ENCODE measurements around the gene YBX1. TPM values are rescaled to one million over a fixed set of nuclear protein-coding genes. Genes with fewer than 3 reads are reported as not detected.
"Not testable (repeated sequence)": the region's sequence is repeated elsewhere in the genome, so short reads cannot be mapped to it uniquely, and the experiment has no call there.

Gene YBX1
- total and polyA plus RNA-seq, 2 experiments from 2014 or later: 358 to 1,046 TPM

DNA sequence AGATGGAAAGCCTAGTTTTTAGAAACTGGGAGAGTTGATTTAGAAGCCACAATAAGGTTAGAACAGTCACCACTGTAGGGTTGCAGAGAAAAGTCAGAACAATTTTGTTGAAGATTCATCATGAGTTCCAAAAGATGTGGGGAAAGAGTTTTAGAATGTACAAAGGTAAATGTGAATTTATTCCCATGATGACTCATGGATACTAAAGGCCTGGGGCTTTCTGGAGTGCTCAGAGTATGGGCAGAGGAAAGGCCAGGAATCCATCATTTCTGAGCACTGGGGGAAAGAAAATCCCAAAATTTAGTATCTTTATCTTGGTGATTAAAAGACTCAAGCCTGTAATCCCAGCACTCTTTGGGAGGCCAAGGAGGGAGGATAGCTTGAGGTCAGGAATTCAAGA is 17.8 kb downstream of the YBX1 start:
- TF ChIP-seq, protein P1, sequence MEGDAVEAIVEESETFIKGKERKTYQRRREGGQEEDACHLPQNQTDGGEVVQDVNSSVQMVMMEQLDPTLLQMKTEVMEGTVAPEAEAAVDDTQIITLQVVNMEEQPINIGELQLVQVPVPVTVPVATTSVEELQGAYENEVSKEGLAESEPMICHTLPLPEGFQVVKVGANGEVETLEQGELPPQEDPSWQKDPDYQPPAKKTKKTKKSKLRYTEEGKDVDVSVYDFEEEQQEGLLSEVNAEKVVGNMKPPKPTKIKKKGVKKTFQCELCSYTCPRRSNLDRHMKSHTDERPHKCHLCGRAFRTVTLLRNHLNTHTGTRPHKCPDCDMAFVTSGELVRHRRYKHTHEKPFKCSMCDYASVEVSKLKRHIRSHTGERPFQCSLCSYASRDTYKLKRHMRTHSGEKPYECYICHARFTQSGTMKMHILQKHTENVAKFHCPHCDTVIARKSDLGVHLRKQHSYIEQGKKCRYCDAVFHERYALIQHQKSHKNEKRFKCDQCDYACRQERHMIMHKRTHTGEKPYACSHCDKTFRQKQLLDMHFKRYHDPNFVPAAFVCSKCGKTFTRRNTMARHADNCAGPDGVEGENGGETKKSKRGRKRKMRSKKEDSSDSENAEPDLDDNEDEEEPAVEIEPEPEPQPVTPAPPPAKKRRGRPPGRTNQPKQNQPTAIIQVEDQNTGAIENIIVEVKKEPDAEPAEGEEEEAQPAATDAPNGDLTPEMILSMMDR (IDR thresholded peaks at IDR 0.05; ENCODE audit: low read depth, low read length): no peak
- DNase-seq (ENCODE audit: low read depth in 1 of 2, low spot score in 1 of 2): no peak
- H3K9me3 ChIP-seq (ENCODE audit: low read depth): no peaks in the 10 kb centered on the region
- H3K4me3 ChIP-seq: no peak overlapping the region
- no peaks in the 10 kb centered on the region for H3K27me3 ChIP-seq
- no peak overlapping the region for H3K27ac ChIP-seq
- H3K36me3 ChIP-seq: peaks cover 89% of the 10 kb centered on the region
- H3K4me1 ChIP-seq (ENCODE audit: low read depth): no peaks in the 10 kb centered on the region

DNA sequence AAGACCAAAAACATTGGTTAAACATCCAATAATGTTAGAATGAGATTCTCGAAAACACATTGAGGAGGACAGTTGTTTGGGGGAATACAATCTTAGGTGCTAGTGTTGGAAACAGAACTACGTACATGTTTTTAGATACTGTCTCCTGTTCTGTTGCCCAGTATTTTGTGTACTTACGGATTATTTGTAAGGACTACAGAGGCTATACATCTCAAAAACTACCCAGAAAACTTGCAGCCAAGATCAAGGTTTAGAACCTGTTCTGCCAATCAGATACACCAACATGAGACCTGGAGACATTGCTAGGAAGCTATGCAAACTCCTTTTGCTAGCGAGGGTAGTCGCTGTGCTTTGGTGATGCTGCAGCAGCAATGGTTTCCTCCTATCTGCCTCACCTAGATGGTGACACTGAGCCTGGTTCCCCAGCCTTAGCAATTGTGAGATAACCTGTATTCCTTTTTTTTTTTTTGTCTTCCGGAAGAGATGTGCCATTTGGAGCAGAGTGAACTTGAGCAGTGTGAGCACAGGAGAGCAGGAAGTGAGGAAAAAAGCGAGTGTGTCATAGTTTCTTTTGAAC is 21.8 kb downstream of the YBX1 start:
- no peak overlapping the region for H3K4me3 ChIP-seq
- DNase-seq (ENCODE audit: low read depth in 1 of 2, low spot score in 1 of 2): no peak
- no peaks in the 10 kb centered on the region for H3K27me3 ChIP-seq
- TF ChIP-seq, protein P1 (IDR thresholded peaks at IDR 0.05; ENCODE audit: low read depth, low read length): no peak
- H3K36me3 ChIP-seq: peaks cover 54% of the 10 kb centered on the region
- H3K4me1 ChIP-seq (ENCODE audit: low read depth): no peaks in the 10 kb centered on the region
- H3K9me3 ChIP-seq (ENCODE audit: low read depth): no peaks in the 10 kb centered on the region
- no peak overlapping the region for H3K27ac ChIP-seq

DNA sequence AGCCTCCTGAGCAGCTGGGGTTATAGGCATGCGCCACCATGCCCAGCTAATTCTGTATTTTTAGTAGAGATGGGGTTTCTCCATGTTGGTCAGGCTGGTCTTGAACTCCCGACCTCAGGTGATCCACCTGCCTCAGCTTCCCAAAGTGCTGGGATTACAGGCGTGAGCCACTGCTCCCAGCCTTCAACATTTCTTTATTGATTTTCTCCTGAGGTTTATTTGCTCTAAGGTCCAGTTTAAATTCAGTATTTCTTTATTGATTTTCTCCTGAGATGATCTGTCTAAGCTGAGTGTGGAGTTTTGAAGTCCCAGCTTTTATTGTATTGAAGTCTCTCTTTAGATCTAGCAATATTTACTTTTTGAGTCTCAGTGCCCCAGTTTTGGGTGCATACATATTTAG is 30.6 kb downstream of the YBX1 start:
- H3K9me3 ChIP-seq (ENCODE audit: low read depth); H3K36me3 ChIP-seq; H3K4me1 ChIP-seq (ENCODE audit: low read depth); H3K27ac ChIP-seq; H3K27me3 ChIP-seq; DNase-seq (ENCODE audit: low read depth in 1 of 2, low spot score in 1 of 2); H3K4me3 ChIP-seq: not testable (repeated sequence)

DNA sequence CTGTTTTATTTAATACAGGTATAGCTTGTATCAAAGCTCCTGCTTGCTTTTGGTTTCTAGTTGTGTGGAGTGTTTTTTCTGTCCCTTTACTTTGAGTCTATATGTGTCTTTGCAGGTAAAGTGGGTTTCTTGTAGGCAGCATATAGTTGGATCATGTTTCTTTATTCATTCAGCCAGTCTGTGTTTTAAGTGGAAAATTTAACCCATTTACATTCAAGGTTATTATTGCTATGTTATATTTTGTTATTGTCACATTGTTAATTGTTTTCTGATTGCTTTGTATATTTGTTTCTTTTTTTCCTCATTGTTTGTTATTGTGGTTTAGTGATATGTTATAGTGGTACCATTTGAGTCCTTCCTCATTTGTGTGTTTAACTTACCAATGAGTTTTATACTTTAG is 31.1 kb downstream of the YBX1 start:
- TF ChIP-seq, protein P1 (IDR thresholded peaks at IDR 0.05; ENCODE audit: low read depth, low read length): no peak
- H3K9me3 ChIP-seq (ENCODE audit: low read depth): no peaks in the 10 kb centered on the region
- H3K4me3 ChIP-seq: no peak overlapping the region

DNA sequence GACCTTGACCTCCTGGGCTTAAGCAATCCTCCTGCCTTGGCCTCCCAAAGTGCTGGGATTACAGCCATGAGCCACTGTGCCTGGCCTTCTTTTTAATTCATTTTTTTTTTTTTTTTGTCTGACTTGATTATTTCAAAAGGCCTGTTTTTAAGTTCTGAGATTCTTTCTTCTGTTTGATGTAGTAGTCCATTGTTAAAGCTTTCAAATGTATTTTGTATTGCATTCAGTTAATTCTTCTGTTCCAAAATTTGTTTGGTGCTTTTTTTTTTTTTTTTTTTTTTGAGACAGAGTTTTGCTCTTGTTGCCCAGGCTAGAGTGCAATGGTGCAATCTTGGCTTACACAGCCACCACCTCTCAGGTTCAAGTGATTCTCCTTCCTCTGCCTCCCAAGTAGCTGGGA is 32.2 kb downstream of the YBX1 start:
- not testable (repeated sequence) for H3K9me3 ChIP-seq (ENCODE audit: low read depth); H3K4me1 ChIP-seq (ENCODE audit: low read depth); H3K36me3 ChIP-seq; DNase-seq (ENCODE audit: low read depth in 1 of 2, low spot score in 1 of 2); H3K27me3 ChIP-seq; H3K4me3 ChIP-seq; H3K27ac ChIP-seq

More for the DNA sequence above, 31.1 kb downstream of the YBX1 start:
- peaks cover 4% of the 10 kb centered on the region for H3K36me3 ChIP-seq
- no peak for DNase-seq (ENCODE audit: low read depth in 1 of 2, low spot score in 1 of 2)
- no peaks in the 10 kb centered on the region for H3K4me1 ChIP-seq (ENCODE audit: low read depth)
- H3K27ac ChIP-seq: no peak overlapping the region
- H3K27me3 ChIP-seq: no peaks in the 10 kb centered on the region

DNA sequence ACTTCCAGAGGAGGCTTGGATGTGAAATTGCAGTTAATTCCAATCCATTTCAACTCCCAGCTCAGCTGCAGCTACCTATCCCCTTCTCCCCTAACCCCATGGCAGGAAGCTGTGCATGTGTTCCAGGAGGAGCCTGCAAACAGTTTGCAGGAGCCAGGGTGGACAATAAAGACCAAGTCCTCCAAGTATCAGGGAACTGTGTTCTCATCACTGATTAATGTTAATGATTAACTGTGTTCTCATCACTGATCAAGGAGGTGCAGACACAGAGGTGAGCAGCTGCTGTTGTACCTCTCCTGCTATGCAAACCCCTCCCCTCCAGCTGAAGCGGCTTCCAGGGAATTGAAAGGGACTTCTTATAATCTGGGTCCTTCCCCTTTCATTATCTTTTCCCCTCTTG is 38.6 kb downstream of the YBX1 start:
- H3K4me1 ChIP-seq (ENCODE audit: low read depth): no peaks in the 10 kb centered on the region
- H3K36me3 ChIP-seq: no peaks in the 10 kb centered on the region
- H3K4me3 ChIP-seq: no peak overlapping the region
- no peak overlapping the region for H3K27ac ChIP-seq
- TF ChIP-seq, protein P1 (IDR thresholded peaks at IDR 0.05; ENCODE audit: low read depth, low read length): no peak
- no peak for DNase-seq (ENCODE audit: low read depth in 1 of 2, low spot score in 1 of 2)
- H3K9me3 ChIP-seq (ENCODE audit: low read depth): no peaks in the 10 kb centered on the region
- no peaks in the 10 kb centered on the region for H3K27me3 ChIP-seq

DNA sequence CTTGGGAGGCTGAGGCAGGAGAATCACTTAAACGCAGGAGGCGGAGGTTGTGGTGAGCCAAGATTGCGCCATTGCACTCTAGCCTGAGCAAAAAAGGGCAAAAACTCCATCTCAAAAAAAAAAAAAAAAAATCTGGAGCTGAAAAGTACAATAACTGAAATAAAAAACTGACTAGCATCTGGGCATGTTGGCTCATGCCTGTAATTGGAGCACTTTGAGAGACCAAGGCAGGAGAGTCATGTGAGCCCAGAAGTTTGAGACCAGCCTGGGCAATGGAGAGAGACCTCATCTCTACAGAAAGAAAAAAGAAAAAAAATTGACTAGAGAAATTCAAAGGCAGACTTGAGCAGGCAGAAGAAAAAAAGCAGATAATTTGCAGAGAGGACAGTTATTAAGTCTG is 39.7 kb downstream of the YBX1 start:
- no peak overlapping the region for H3K27ac ChIP-seq
- no peaks in the 10 kb centered on the region for H3K27me3 ChIP-seq
- no peak for DNase-seq (ENCODE audit: low read depth in 1 of 2, low spot score in 1 of 2)
- H3K36me3 ChIP-seq: no peaks in the 10 kb centered on the region
- TF ChIP-seq, protein P1 (IDR thresholded peaks at IDR 0.05; ENCODE audit: low read depth, low read length): no peak
- H3K4me1 ChIP-seq (ENCODE audit: low read depth): no peaks in the 10 kb centered on the region
- H3K4me3 ChIP-seq: no peak overlapping the region
- no peaks in the 10 kb centered on the region for H3K9me3 ChIP-seq (ENCODE audit: low read depth)

DNA sequence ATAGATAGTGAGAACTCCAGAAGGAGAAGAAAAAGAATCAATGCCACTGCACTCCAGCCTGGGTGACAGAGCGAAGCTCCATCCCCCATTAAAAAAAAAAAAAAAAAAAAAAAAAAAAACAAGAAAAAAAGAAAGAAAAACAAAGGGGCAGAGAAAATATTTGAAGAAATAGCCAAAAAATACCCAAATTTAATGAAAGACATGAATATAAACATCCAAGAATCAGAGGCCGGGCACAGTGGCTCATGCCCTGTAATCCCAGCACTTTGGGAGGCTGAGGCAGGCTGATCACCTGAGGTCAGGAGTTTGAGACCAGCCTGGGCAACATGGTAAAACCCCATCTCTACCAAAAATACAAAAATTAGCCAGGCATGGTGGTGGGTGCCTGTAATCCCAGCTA is 40.2 kb downstream of the YBX1 start:
- not testable (repeated sequence) for H3K4me1 ChIP-seq (ENCODE audit: low read depth); H3K27me3 ChIP-seq; H3K9me3 ChIP-seq (ENCODE audit: low read depth); H3K27ac ChIP-seq; H3K36me3 ChIP-seq; DNase-seq (ENCODE audit: low read depth in 1 of 2, low spot score in 1 of 2); H3K4me3 ChIP-seq

Data from cardiac muscle cell (in vitro differentiated cells and primary cell).